ENCODE measurements around the gene ATG2B.

The ATG2B gene

DNA sequence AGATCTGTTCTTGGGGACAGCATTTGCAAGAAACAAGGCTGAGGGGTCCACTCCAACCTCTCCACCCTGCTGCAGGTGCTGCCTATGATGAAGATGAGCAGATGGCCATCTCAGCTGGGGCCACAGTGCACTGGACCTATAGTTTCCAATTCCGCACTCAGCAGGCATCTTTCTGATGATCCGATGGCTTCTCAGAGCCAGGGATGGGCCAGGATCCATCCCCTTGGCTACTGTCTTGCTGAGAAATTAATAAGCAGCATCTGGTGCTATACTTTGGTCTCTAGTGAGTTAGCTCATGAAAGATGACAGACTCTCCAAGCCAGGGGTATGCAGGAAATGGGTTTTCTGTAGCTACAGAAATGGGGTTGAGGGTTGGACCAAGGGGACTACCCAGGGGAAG, 125.5 kb downstream of the ATG2B start:
- no peak overlapping the region for H3K27ac ChIP-seq
- no peak for DNase-seq (ENCODE audit: low read depth, low spot score)

DNA sequence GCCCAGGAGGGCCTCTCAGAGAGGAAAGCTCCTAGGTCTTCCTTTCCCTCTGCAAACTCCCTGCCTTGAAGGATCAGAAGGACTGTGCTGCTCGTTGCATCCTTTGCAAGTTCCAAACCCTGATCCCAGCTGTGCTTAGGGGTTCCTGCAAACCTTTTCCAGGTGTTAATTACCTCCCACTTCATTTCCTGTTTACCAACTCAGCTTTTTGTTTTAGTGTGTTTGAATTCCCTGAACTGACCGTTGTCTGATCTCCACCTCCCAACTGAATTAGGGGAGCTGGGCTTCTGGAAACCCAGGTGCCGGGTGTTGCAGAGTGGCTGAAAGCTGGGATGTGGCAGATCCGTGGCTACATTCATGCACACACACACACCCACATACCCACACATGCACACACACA, 127.7 kb downstream of the ATG2B start:
- DNase-seq (ENCODE audit: low read depth, low spot score): no peak
- H3K27ac ChIP-seq: no peak overlapping the region

DNA sequence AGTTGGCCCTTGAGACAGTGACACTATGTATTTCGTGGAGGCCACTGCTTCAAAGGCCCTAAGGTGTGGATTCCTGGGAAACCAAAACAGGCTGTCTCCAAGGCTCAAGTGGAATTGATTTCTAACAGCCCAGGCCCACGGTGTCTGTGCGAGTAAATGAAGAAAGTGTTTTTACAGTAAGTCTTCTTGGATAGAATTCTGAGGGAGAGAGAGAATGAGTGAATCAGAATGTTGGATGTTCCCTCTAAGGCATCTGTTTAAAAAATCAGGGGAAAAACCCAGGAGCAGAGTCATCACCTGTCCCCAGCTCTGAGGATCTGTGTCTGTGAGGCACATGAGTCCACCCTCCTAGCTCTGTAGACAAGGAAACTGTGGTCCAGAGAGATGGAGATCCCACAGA, 129.5 kb downstream of the ATG2B start:
- no peak overlapping the region for H3K27ac ChIP-seq
- no peak for DNase-seq (ENCODE audit: low read depth, low spot score)

DNA sequence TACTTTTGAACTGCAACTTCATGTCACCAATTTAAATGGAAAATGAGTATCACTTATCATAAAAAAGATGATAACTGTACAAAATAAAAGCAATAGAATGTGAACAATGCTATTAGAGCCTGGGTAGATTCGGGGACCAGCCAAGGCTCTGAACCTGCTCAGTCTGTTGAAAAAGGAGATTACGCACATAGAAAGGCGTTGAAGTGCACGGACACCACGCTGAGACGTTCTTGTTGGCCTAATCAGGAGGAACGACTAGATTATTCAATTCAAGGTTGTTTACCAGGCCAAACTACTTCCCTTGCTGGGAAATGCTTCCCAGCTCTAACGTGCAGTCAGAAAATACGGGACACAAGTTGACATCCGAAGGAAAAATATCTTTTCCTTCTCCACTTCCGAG, 130.6 kb downstream of the ATG2B start:
- no peak overlapping the region for H3K27ac ChIP-seq
- no peak for DNase-seq (ENCODE audit: low read depth, low spot score)

DNA sequence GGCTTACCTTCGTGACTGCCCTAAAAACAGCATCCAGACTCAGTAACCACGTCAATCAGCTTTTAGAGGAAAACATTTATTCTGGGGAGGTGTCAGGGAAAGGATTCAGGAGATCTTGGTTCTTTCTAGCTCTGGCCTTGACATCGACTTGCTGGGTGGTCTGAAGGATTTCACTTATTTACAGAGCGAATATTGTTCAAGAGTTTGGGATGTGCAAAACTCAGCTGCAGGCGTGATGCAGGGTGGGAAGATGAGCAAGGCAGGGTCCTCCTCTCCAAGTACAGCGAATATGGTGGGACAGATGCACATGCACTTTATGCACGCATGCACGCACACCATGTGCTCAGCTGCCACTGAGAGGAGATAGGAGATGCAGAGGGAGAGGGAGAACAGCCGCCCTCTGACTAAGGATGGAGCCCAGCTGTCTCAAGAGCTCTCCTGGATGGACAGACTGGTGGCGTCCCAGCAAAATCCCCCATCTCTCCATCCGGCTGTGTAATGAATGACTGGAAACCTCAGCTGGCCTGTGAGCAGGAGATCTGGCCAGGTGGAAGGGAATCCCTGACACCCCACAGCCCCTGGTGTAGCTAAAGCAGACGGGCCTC, 131.5 kb downstream of the ATG2B start:
- DNase-seq (ENCODE audit: low read depth, low spot score): no peak
- H3K27ac ChIP-seq: no peak overlapping the region

DNA sequence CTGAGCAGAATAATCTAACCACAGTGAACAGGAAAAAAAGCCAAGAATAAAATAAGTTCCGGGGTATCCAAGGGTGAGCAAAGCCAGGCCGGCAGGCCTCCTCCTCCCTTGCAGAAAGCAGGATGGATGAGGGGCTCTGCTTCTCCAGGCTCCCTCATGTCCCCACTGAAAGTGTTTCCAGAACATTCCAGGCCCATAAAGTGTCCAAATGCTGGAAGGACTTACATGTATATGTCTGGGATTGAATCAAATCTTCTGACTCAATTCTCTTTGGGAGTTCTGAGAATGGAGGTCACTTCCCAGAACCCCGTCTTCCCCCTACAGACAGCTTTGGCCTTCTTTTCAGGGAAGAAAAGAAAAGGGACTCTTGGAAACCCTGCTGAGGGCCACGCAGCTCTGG, 132.1 kb downstream of the ATG2B start:
- H3K27ac ChIP-seq: no peak overlapping the region
- DNase-seq (ENCODE audit: low read depth, low spot score): no peak

DNA sequence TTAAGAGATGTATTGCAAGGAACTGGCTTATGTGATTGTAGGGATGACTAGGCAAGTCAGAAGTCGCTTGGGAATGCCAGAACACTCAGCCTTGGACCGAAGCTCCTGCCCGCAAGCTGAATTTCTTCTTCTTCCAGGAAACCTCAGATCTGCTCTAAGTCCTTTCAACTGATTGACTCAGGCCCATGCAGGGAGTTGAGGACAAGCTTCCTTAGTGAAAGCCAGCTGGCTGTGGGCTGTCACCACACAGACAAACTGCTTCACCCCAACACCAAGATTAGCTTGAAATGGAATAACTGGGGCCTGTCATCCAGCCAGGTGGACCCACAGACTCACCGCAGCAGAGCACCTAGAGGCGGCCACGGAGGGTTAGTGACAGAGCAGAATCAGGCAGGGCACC, 133.8 kb downstream of the ATG2B start:
- no peak overlapping the region for H3K27ac ChIP-seq
- no peak for DNase-seq (ENCODE audit: low read depth, low spot score)

Measured in epithelial cell of prostate (primary cell).